Fibroblast of the aortic adventitia (primary cell): ENCODE results near the gene PAPPA. TPM values are rescaled to one million over a fixed set of nuclear protein-coding genes. Genes with fewer than 3 reads are reported as not detected.

Experiments used
- DNase-seq: peaks from one replicate; pipeline ENCODE4 v3.0.0-alpha.2; 2010; ENCODE audit warnings: low read depth
- H3K4me3 ChIP-seq: 2 replicates; pipeline ENCODE4 v1.5.1; 2011; ENCODE audit warnings: low read depth, mild to moderate bottlenecking, control low read depth, low read length, moderate library complexity
- total RNA-seq: library from RNA; depleted of rRNA; stranded (reverse); fragments of >200 nt; gene quantifications from 2 replicates; pipeline ENCODE4 v1.2.3, GENCODE V29; 2012; ENCODE audit warnings: low replicate concordance
- TF ChIP-seq, protein P1 (sequence below): IDR thresholded peaks from 2 replicates; pipeline ENCODE4 v1.5.1; 2011; ENCODE audit warnings: mild to moderate bottlenecking, low read length, control low read depth, inconsistent platforms; ENCODE audit not compliant: insufficient read depth

PAPPA gene, protein sequence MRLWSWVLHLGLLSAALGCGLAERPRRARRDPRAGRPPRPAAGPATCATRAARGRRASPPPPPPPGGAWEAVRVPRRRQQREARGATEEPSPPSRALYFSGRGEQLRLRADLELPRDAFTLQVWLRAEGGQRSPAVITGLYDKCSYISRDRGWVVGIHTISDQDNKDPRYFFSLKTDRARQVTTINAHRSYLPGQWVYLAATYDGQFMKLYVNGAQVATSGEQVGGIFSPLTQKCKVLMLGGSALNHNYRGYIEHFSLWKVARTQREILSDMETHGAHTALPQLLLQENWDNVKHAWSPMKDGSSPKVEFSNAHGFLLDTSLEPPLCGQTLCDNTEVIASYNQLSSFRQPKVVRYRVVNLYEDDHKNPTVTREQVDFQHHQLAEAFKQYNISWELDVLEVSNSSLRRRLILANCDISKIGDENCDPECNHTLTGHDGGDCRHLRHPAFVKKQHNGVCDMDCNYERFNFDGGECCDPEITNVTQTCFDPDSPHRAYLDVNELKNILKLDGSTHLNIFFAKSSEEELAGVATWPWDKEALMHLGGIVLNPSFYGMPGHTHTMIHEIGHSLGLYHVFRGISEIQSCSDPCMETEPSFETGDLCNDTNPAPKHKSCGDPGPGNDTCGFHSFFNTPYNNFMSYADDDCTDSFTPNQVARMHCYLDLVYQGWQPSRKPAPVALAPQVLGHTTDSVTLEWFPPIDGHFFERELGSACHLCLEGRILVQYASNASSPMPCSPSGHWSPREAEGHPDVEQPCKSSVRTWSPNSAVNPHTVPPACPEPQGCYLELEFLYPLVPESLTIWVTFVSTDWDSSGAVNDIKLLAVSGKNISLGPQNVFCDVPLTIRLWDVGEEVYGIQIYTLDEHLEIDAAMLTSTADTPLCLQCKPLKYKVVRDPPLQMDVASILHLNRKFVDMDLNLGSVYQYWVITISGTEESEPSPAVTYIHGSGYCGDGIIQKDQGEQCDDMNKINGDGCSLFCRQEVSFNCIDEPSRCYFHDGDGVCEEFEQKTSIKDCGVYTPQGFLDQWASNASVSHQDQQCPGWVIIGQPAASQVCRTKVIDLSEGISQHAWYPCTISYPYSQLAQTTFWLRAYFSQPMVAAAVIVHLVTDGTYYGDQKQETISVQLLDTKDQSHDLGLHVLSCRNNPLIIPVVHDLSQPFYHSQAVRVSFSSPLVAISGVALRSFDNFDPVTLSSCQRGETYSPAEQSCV (N-terminal part only)
- 12.3 and 80.5 TPM in 2 replicates for total RNA-seq

DNA sequence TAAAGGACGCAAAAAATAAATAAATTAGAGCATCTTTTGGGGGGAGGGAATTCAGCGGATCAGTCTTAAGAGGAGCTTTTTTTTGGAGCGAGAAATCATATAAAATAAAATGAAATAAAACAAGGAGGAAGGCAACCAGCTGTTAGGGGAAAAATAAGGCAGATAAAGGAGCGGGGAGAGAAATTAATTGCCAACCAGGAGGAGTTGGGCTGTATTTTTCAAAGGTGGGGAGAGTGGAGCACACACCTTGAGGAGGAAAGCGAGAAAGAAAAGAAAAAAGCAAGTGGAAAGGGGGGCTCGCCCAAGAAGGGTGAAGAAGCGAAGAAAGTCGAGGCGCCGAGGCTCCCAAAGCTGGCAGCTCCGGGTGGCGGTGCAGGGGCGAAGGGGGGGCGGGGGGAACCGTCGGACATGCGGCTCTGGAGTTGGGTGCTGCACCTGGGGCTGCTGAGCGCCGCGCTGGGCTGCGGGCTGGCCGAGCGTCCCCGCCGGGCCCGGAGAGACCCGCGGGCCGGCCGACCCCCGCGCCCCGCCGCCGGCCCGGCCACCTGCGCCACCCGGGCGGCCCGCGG, at the start of gene PAPPA:
PAPPA (plus strand) TSS at position 27 of the 569 bp plus-strand sequence; CDS start at position 409, 382 bp downstream.
- peak within 1 kb of the TSS; percentile 89 for H3K4me3 ChIP-seq
- DNase-seq, result no peak
- TF ChIP-seq, protein P1, sequence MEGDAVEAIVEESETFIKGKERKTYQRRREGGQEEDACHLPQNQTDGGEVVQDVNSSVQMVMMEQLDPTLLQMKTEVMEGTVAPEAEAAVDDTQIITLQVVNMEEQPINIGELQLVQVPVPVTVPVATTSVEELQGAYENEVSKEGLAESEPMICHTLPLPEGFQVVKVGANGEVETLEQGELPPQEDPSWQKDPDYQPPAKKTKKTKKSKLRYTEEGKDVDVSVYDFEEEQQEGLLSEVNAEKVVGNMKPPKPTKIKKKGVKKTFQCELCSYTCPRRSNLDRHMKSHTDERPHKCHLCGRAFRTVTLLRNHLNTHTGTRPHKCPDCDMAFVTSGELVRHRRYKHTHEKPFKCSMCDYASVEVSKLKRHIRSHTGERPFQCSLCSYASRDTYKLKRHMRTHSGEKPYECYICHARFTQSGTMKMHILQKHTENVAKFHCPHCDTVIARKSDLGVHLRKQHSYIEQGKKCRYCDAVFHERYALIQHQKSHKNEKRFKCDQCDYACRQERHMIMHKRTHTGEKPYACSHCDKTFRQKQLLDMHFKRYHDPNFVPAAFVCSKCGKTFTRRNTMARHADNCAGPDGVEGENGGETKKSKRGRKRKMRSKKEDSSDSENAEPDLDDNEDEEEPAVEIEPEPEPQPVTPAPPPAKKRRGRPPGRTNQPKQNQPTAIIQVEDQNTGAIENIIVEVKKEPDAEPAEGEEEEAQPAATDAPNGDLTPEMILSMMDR, result no peak

DNA sequence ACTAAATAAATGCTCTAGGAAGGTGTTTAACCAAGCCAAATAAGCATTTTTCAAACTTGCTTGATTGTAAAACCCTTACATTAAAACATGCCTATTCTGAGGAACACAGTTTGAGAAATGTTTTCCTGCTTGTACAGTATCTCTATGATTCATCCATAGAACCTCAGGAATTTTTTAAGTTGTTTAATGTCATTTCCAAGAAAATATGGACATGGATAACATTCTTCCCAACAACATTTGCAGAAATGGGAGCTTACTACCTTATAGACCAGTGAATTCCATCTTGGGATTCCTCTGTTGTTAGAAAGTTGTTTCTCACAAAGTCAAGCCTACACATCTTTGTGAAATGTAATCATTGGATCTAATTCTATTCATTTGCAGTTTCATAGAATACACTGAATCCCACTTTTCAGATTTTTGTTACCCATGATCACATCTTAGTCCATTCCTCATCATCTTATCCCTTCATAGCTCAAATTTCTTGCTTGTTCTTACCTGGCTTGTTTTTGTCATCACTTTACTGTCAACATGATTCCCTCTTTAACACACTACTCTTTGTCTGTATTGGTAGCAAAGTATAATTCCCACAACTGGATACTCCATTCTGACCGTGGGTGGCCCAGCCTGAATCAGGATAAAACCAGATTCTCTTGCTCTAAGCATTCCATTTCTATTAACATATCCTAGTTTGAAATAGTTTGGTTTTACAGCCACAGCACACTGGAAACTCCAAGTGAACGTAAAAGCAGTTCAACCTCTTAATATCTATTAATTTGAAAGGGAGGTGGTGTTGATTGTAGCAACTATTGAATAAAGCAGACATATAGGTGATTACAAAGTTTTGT, 49.4 kb upstream of the PAPPA start:
- H3K4me3 ChIP-seq, result no peak overlapping the region
- DNase-seq, result no peak
- TF ChIP-seq, protein P1, result no peak

DNA sequence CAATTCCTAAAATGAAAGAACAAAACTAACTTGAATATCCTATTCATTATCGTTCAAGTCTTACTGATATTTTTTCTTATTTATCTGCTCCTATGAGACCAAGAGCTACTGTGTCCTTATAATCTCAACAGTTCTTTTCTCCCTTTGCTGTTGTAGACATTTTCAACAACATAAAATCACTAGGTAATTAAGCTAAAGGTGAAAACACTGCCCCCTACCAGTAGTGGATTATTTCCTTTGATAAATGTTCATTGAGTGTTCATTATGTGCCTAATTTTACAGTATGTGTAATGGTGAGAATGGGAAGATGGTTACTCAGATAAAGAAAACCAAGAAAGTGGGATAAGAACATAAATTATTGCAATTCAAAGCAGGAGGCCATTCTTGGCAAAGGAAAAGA, 41.4 kb upstream of the PAPPA start:
- peak; percentile 41 for DNase-seq
- no peak overlapping the region for H3K4me3 ChIP-seq
- TF ChIP-seq, protein P1, result peak; percentile 34

DNA sequence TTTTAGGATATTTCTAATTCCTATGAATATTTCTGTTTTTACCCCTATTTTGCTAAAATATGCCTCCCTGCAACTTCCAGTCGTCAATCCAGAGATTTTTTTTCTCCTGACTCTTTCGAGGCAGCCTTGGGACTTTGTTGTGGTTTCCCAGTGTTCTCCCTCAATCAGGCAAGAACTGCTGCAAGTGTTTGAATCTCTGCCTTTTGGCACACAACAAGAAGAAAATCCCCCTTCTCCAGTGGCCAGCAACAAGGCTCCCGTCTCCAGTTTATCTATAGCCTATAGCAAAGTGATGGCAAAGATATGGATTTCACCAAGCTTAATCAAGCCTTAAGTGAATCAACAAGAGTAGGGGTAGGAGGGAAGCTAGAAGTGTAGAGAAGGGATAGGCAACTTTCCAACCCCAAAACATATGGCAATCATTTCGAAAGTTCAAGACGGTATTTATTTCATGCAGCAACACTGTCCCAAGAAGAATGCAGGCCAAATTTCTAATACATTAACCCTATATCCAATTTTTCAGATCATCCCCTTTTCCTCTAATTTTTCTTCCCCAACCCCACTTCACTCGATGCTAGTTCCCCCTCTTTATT, 37.7 kb upstream of the PAPPA start:
- no peak overlapping the region for H3K4me3 ChIP-seq
- TF ChIP-seq, protein P1, result no peak
- DNase-seq, result peak; percentile 85

DNA sequence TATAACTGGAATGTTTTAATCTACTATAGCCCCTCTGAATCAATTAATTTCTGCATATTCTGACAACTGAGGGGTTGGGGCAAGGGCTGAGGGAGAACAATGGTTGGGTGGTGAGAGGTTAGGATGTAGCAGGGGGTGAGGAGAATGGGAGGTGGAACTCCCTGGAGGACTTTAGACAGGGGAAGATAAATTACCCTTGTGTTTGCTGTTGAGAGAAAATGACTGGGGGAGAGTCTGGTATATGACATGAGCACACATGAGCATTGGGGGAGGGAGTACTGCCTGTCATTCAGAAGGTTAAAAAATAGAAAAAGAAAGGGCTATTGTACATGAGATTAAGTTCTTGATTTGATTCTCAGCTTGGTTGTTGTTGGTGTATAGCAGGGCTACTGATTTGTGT, 37.2 kb upstream of the PAPPA start:
- DNase-seq, result peak; percentile 11
- TF ChIP-seq, protein P1, result no peak
- H3K4me3 ChIP-seq, result no peak overlapping the region
